22Rv1 (cell line): Measurements from ENCODE around the gene MAP1LC3B2.

ENCODE experiments used
- H3K27ac ChIP-seq: fragments of 450-650 bp; 2 replicates; pipeline ENCODE4 v1.5.1; 2017
- CTCF ChIP-seq: fragments of 450-650 bp; IDR thresholded peaks from 2 replicates; pipeline ENCODE4 v1.5.1; 2017; ENCODE audit warnings: mild to moderate bottlenecking
- ZFX ChIP-seq: fragments of 450-650 bp; IDR thresholded peaks from 2 replicates; pipeline ENCODE4 v1.6.1; 2017; ENCODE audit warnings: antibody characterized with exemption, borderline replicate concordance

The MAP1LC3B2 gene

GRCh38 chr12:116551151-116551550, 8.0 kb upstream of the MAP1LC3B2 start:
- no peak overlapping the region for H3K27ac ChIP-seq
- TF ChIP-seq ZFX = no peak
- TF ChIP-seq CTCF = no peak

GRCh38 chr12:116551619-116551951, 7.6 kb upstream of the MAP1LC3B2 start:
- no peak overlapping the region for H3K27ac ChIP-seq

GRCh38 chr12:116551952-116552772, 7.0 kb upstream of the MAP1LC3B2 start:
- H3K27ac ChIP-seq = no peak overlapping the region
- no peak for TF ChIP-seq CTCF
- TF ChIP-seq ZFX = no peak

More at GRCh38 chr12:116551619-116551951, 7.6 kb upstream of the MAP1LC3B2 start:
- TF ChIP-seq ZFX = no peak
- no peak for TF ChIP-seq CTCF

GRCh38 chr12:116552773-116553373, 6.3 kb upstream of the MAP1LC3B2 start:
- H3K27ac ChIP-seq = no peak overlapping the region
- TF ChIP-seq ZFX (no peak), CTCF (no peak)

GRCh38 chr12:116556356-116556952, 2.7 kb upstream of the MAP1LC3B2 start:
- TF ChIP-seq CTCF (no peak), ZFX (no peak)
- H3K27ac ChIP-seq = no peak overlapping the region

GRCh38 chr12:116556964-116557698, 2.0 kb upstream of the MAP1LC3B2 start:
- no peak overlapping the region for H3K27ac ChIP-seq
- TF ChIP-seq CTCF = no peak
- TF ChIP-seq ZFX = no peak
